Calu3 (cell line): ENCODE results near the gene SART1. TPM values are rescaled to one million over a fixed set of nuclear protein-coding genes. Genes with fewer than 3 reads are reported as not detected.
A peak's percentile ranks its signal among the peaks of the same experiment; 100 is the strongest.

Source experiments
- Bru-seq: library from RNA; stranded (reverse); fragments of 400-500 nt; gene quantifications from one replicate; lab custom pipeline; 2021; lab: Mats Ljungman, UMichigan
- BruChase-seq, 2 experiments: library from RNA; stranded (reverse); fragments of 400-500 nt; gene quantifications; one replicate each; lab custom pipeline; 2021; lab: Mats Ljungman, UMichigan
- BruUV-seq: library from RNA; stranded (reverse); fragments of 400-500 nt; replicated peaks from 2 replicates; lab custom pipeline; 2021; lab: Mats Ljungman, UMichigan
- CTCF ChIA-PET: fragments of 300-600 bp; sonication (Branson Sonifier 250); formaldehyde crosslinking; loops from one replicate; lab custom pipeline; 2022; ENCODE audit warnings: antibody characterized with exemption; lab: Charles Lee
- DNase-seq: peaks from one replicate; pipeline ENCODE4 v3.0.0; 2022
- H3K27ac Mint-ChIP-seq: one replicate; pipeline ENCODE4 v1.8.0; 2022; ENCODE audit warnings: mixed read lengths; ENCODE audit not compliant: unreplicated experiment
- H3K27me3 Mint-ChIP-seq: one replicate; pipeline ENCODE4 v1.8.0; 2022; ENCODE audit warnings: mixed read lengths; ENCODE audit not compliant: unreplicated experiment
- H3K36me3 Mint-ChIP-seq: one replicate; pipeline ENCODE4 v1.8.0; 2022; ENCODE audit warnings: mild to moderate bottlenecking, moderate library complexity, mixed read lengths; ENCODE audit not compliant: insufficient read depth, unreplicated experiment
- H3K4me1 Mint-ChIP-seq: one replicate; pipeline ENCODE4 v1.8.0; 2022; ENCODE audit warnings: mild to moderate bottlenecking, low read depth, mixed read lengths; ENCODE audit not compliant: unreplicated experiment
- H3K4me3 Mint-ChIP-seq: one replicate; pipeline ENCODE4 v1.8.0; 2022; ENCODE audit warnings: mild to moderate bottlenecking, low read depth, moderate library complexity, mixed read lengths; ENCODE audit not compliant: unreplicated experiment
- H3K9me3 Mint-ChIP-seq: one replicate; pipeline ENCODE4 v1.8.0; 2022; ENCODE audit warnings: low read depth, mixed read lengths; ENCODE audit not compliant: unreplicated experiment
- intact Hi-C: fragments of 100-400 bp; cut with micrococcal nuclease; formaldehyde crosslinking; loops from one replicate; pipeline ENCODE4 v1.10.0; 2022; ENCODE audit not compliant: unreplicated experiment
- long read RNA-seq: library from polyadenylated mRNA; stranded (forward); transcript quantifications from one replicate; pipeline ENCODE4 v2.0.0, GENCODE V29; 2022
- total RNA-seq: library from RNA; stranded (reverse); gene quantifications from 2 replicates; pipeline ENCODE4 v1.2.3, GENCODE V29; 2022
- TF ChIP-seq, protein P1 (sequence below): fragments of 200-600 bp; IDR thresholded peaks from one replicate; pipeline ENCODE4 v1.8.0; 2022; ENCODE audit warnings: antibody characterized with exemption; ENCODE audit not compliant: unreplicated experiment

The SART1 gene
- 47.2 and 48.3 TPM in 2 replicates for total RNA-seq
- Bru-seq, nascent RNA = percentile 67 among the genes with signal in this experiment
- BruChase-seq, experiment 1, labeled RNA remaining after a 6-hour chase = percentile 84 among the genes with signal in this experiment
- BruChase-seq, experiment 2, labeled RNA remaining after a 2-hour chase = percentile 81 among the genes with signal in this experiment
- long read RNA-seq, transcript SART1-201 (20 exons, 3,293 nt) = major isoform, 43 of 56 reads
- long read RNA-seq, partial matches to known transcripts = 5 of 56 reads
- long read RNA-seq, other reads (novel, unspliced or antisense) = 7 of 56 reads

DNA sequence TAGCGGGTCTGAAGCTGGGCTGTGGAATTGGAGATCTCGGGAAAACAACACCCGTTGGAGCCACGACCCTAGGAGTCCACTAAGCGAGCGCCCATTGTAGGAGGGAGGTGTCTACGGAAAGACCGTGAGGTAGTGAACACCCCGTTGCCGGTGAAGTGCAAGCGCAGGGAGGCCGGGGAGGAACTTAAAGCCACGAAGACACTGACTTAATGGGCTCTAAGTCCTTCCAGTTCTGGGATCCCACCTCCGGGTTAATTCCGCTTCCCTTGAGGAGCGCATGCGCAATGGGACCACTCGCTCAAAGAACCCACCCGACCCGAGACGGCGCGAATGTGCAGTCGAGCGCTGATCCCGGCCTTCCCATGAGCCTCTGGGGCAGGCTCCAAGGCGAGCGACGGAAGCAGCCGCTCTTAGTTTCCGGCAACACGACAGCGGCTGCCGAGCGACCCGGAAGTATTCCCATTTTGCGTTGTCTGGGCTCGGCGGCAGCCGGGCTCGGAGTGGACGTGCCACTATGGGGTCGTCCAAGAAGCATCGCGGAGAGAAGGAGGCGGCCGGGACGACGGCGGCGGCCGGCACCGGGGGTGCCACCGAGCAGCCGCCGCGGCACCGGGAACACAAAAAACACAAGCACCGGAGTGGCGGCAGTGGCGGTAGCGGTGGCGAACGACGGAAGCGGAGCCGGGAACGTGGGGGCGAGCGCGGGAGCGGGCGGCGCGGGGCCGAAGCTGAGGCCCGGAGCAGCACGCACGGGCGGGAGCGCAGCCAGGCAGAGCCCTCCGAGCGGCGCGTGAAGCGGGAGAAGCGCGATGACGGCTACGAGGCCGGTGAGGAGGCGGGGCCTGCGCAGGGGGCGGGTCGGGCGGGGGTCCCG is at the start of gene SART1:
Gene SART1 (plus strand): TSS at position 468 of the 874 bp plus-strand sequence. CDS start 47 bp downstream, at position 515.
- H3K27ac Mint-ChIP-seq = peak within 1 kb of the TSS; percentile 91
- H3K4me1 Mint-ChIP-seq = peaks cover 17% of the 10 kb centered on the region
- H3K4me3 Mint-ChIP-seq = peak within 1 kb of the TSS; percentile 85
- H3K9me3 Mint-ChIP-seq = no peaks in the 10 kb centered on the region
- TF ChIP-seq, protein P1, sequence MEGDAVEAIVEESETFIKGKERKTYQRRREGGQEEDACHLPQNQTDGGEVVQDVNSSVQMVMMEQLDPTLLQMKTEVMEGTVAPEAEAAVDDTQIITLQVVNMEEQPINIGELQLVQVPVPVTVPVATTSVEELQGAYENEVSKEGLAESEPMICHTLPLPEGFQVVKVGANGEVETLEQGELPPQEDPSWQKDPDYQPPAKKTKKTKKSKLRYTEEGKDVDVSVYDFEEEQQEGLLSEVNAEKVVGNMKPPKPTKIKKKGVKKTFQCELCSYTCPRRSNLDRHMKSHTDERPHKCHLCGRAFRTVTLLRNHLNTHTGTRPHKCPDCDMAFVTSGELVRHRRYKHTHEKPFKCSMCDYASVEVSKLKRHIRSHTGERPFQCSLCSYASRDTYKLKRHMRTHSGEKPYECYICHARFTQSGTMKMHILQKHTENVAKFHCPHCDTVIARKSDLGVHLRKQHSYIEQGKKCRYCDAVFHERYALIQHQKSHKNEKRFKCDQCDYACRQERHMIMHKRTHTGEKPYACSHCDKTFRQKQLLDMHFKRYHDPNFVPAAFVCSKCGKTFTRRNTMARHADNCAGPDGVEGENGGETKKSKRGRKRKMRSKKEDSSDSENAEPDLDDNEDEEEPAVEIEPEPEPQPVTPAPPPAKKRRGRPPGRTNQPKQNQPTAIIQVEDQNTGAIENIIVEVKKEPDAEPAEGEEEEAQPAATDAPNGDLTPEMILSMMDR = no peak
- peaks cover 50% of the 10 kb centered on the region for H3K36me3 Mint-ChIP-seq
- intact Hi-C loops = no loop called here
- CTCF ChIA-PET = interaction anchor here (0.6 to 1.0 kb wide), 3 partner anchors 38 to 77 kb away, joined by 3 to 4 read pairs (median 3); partner anchors contain the start of gene FIBP
- TSS peak; percentile 96 for BruUV-seq
- peak; percentile 95 for DNase-seq
- no peaks in the 10 kb centered on the region for H3K27me3 Mint-ChIP-seq

- H3K27me3 Mint-ChIP-seq = no peaks in the 10 kb centered on the region
- TF ChIP-seq, protein P1 = no peak
- peaks cover 63% of the 10 kb centered on the region for H3K4me1 Mint-ChIP-seq
- peaks cover 35% of the 10 kb centered on the region for H3K36me3 Mint-ChIP-seq
- intact Hi-C loops = no loop called here
- CTCF ChIA-PET = interaction anchor here (2.1 to 2.5 kb wide), 2 partner anchors 22 to 24 kb away, joined by 8 to 9 read pairs; partner anchors contain the start of genes CCDC85B and FIBP
- no peak for DNase-seq
- H3K4me3 Mint-ChIP-seq = no peak overlapping the region
- peak overlapping the region; percentile 33 for H3K27ac Mint-ChIP-seq
- BruUV-seq = no TSS peak
- H3K9me3 Mint-ChIP-seq = no peaks in the 10 kb centered on the region
Observed at GRCh38 chr11:65912845-65913244, 48.7 kb upstream of the SART1 start.

DNA sequence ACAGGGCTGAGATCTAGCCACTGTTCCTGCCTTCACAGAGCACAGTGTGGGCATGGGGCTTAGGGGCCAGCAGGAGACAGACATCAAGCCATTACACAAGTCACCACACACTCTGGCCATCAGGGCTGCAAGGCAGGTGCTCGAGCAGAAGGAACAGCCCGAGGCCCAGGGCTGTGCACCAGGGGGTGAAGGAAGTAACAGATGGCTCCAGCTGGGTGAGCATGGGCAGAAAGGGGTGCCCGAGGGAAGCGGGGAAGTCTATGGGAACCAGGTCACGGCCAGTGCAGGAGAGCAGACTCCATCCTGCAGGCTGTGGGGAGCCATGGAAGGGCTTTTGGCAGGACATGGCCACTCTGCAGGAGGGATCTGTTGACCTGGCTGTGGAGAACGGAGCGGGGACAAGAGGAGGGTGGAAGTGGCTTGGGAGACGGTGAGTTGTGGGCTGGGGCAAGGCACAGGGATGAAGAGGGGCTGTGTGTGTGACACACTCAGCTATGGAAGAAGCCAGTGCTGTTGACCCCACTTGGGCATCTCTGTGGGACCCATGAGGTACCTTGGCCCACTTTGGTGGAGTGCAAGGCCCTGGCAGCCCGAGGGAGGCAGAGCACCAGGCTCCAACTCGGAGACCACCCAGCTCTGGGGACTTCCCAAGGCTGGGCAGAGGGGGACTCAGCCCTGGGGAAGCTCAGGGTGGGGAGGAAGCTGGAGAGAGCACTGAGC is 46.3 kb upstream of the SART1 start:
- TF ChIP-seq, protein P1 = no peak
- no peak for DNase-seq
- intact Hi-C loops = no loop called here
- Mint-ChIP-seq H3K36me3 (peaks cover 57% of the 10 kb centered on the region), H3K9me3 (no peaks in the 10 kb centered on the region), H3K27me3 (no peaks in the 10 kb centered on the region), H3K4me1 (peaks cover 53% of the 10 kb centered on the region), H3K27ac (peak overlapping the region; percentile 99), H3K4me3 (peak overlapping the region; percentile 94)
- no TSS peak for BruUV-seq
- CTCF ChIA-PET = interaction anchor here (0.6 to 1.4 kb wide), 4 partner anchors 15 to 55 kb away, joined by 4 to 16 read pairs (median 5); partner anchors contain the start of genes FIBP, FOSL1 and MUS81

- DNase-seq = peak; percentile 90
- TF ChIP-seq, protein P1 = no peak
- Mint-ChIP-seq H3K27me3 (no peaks in the 10 kb centered on the region), H3K4me1 (peaks cover 58% of the 10 kb centered on the region), H3K4me3 (peak overlapping the region; percentile 94), H3K27ac (peak overlapping the region; percentile 99), H3K36me3 (peaks cover 63% of the 10 kb centered on the region), H3K9me3 (no peaks in the 10 kb centered on the region)
- intact Hi-C loops = no loop called here
- no TSS peak for BruUV-seq
- CTCF ChIA-PET = interaction anchor here (0.5 to 1.4 kb wide), 7 partner anchors 10 to 1190 kb away, joined by 3 to 16 read pairs (median 5); partner anchors contain the start of genes FIBP, FOSL1 and MUS81
Observed at GRCh38 chr11:65915821-65916251, 45.7 kb upstream of the SART1 start.
